GM21825 (cell line): Measurements from ENCODE around the gene UQCC3.
"Not testable (repeated sequence)": the region's sequence is repeated elsewhere in the genome, so short reads cannot be mapped to it uniquely, and the experiment has no call there.

ENCODE experiments used
- ATAC-seq: cut with Tn5 transposase; IDR thresholded peaks from one replicate; pipeline ENCODE4 v1.9.1; 2021; ENCODE audit warnings: mild to moderate bottlenecking, moderate library complexity; ENCODE audit not compliant: unreplicated experiment

The UQCC3 gene

GRCh38 chr11:62665599-62666258 lies 5.7 kb upstream of the UQCC3 start:
- ATAC-seq, result peak; percentile 17

GRCh38 chr11:62666259-62666926 lies 5.1 kb upstream of the UQCC3 start:
- ATAC-seq, result no peak

- no peak for ATAC-seq
Observed at GRCh38 chr11:62667460-62667859, 4.0 kb upstream of the UQCC3 start.

GRCh38 chr11:62669420-62670161 lies 1.9 kb upstream of the UQCC3 start:
- no peak for ATAC-seq

GRCh38 chr11:62671236-62671607 lies 251 bp upstream of the UQCC3 start:
- no peak for ATAC-seq

GRCh38 chr11:62673196-62673525 lies 1.7 kb downstream of the UQCC3 start:
- no peak for ATAC-seq

- not testable (repeated sequence) for ATAC-seq
Observed at GRCh38 chr11:62675415-62675814, 3.9 kb downstream of the UQCC3 start.

GRCh38 chr11:62676698-62677097 lies 5.2 kb downstream of the UQCC3 start:
- no peak for ATAC-seq

- no peak for ATAC-seq
Observed at GRCh38 chr11:62677156-62677555, 5.7 kb downstream of the UQCC3 start.

- no peak for ATAC-seq
Observed at GRCh38 chr11:62677714-62678113, 6.2 kb downstream of the UQCC3 start.

GRCh38 chr11:62678433-62678769 lies 6.9 kb downstream of the UQCC3 start:
- ATAC-seq, result peak; percentile 5

- ATAC-seq, result peak; percentile 66
Observed at GRCh38 chr11:62678770-62679696, 7.6 kb downstream of the UQCC3 start, which contains the start of gene UBXN1. TSS of gene UBXN1 (minus strand) at chr11:62679073. CDS start at chr11:62678923, 150 bp downstream.

GRCh38 chr11:62680825-62681240 lies 9.4 kb downstream of the UQCC3 start:
- ATAC-seq, result peak; percentile 67

GRCh38 chr11:62682518-62682917 lies 11.0 kb downstream of the UQCC3 start:
- ATAC-seq, result no peak

GRCh38 chr11:62687508-62688396 lies 16.3 kb downstream of the UQCC3 start:
- ATAC-seq, result no peak

GRCh38 chr11:62688491-62688890 lies 17.0 kb downstream of the UQCC3 start:
- ATAC-seq, result no peak

- ATAC-seq, result no peak
Observed at GRCh38 chr11:62689421-62690183, 18.1 kb downstream of the UQCC3 start, which contains the start of gene LRRN4CL. TSS of gene LRRN4CL (minus strand) at chr11:62689530. CDS start at chr11:62688508, 1,022 bp downstream.

- not testable (repeated sequence) for ATAC-seq
Observed at GRCh38 chr11:62693624-62694023, 22.2 kb downstream of the UQCC3 start.
